H1 (cell line): ENCODE measurements around the gene SLC36A4. TPM values are rescaled to one million over a fixed set of nuclear protein-coding genes. Genes with fewer than 3 reads are reported as not detected.

Experiments used
- BCL11A ChIP-seq, 2 experiments: IDR thresholded peaks; one replicate each; pipeline ENCODE4 v1.6.1; 2011; ENCODE audit warnings: low read depth in 2 of 2, low read length in 2 of 2, mild to moderate bottlenecking in 2 of 2
- CEBPB ChIP-seq: IDR thresholded peaks from 2 replicates; pipeline ENCODE4 v1.6.1; 2012; ENCODE audit warnings: low read depth, low read length
- EGR1 ChIP-seq: IDR thresholded peaks from 2 replicates; pipeline ENCODE4 v1.6.1; 2011; ENCODE audit warnings: low read depth, low read length, borderline replicate concordance
- JUND ChIP-seq: IDR thresholded peaks from 2 replicates; pipeline ENCODE4 v1.6.1; 2011; ENCODE audit warnings: mild to moderate bottlenecking, improper control_type of control experiment, low read length
- NANOG ChIP-seq: IDR thresholded peaks from 2 replicates; pipeline ENCODE4 v1.6.1; 2011; ENCODE audit warnings: low read length, low read depth, mild to moderate bottlenecking, inconsistent platforms; ENCODE audit not compliant: insufficient read depth, poor library complexity, severe bottlenecking
- NRF1 ChIP-seq: IDR thresholded peaks from 2 replicates; pipeline ENCODE4 v1.6.1; 2011; ENCODE audit warnings: mild to moderate bottlenecking, low read depth, low read length, improper control_type of control experiment
- PHF8 ChIP-seq: fragments of 200-600 bp; sonication (generic); conservative IDR thresholded peaks from 2 replicates; pipeline ENCODE4 v1.7.1; 2012; ENCODE audit warnings: low read depth, mild to moderate bottlenecking, inconsistent platforms, low read length, moderate library complexity
- RBBP5 ChIP-seq: IDR thresholded peaks from 2 replicates; pipeline ENCODE4 v1.7.1; 2012; ENCODE audit warnings: low read depth, mild to moderate bottlenecking, inconsistent platforms, low read length, moderate library complexity, borderline replicate concordance
- SP4 ChIP-seq: IDR thresholded peaks from 2 replicates; pipeline ENCODE4 v1.6.1; 2012; ENCODE audit warnings: low read length, inconsistent platforms
- SRF ChIP-seq: IDR thresholded peaks from 2 replicates; pipeline ENCODE4 v1.6.1; 2011; ENCODE audit warnings: mild to moderate bottlenecking, low read depth, low read length, moderate library complexity
- TAF7 ChIP-seq: optimal IDR thresholded peaks from 2 replicates; pipeline ENCODE3; 2011; ENCODE audit warnings: low read depth, mild to moderate bottlenecking, inconsistent platforms, low read length, moderate library complexity, borderline replicate concordance
- TBP ChIP-seq: IDR thresholded peaks from 2 replicates; pipeline ENCODE4 v1.6.1; 2011; ENCODE audit warnings: low read depth, low read length, improper control_type of control experiment
- TCF12 ChIP-seq: IDR thresholded peaks from 2 replicates; pipeline ENCODE4 v1.6.1; 2011; ENCODE audit warnings: low read depth, mild to moderate bottlenecking, low read length
- TEAD4 ChIP-seq: IDR thresholded peaks from 2 replicates; pipeline ENCODE4 v1.6.1; 2012; ENCODE audit warnings: low read depth, low read length, inconsistent platforms, mixed read lengths
- YY1 ChIP-seq: IDR thresholded peaks from 2 replicates; pipeline ENCODE4 v1.6.1; 2011; ENCODE audit warnings: low read depth, mild to moderate bottlenecking, low read length
- polyA plus RNA-seq, 7 experiments: library from polyadenylated mRNA; depleted of rRNA in 3 of 7; stranded (reverse) in 5 of 7; unstranded in 2 of 7; fragments of >200 nt in 5 of 7; fragments of 200-250 nt in 2 of 7; gene quantifications; 1 replicate in 5 of 7; 2 replicates in 1 of 7; 4 replicates in 1 of 7; pipeline versions ENCODE4 v1.2.1 to v1.2.3, GENCODE V29; 2011 to 2013; ENCODE audit warnings: missing spikeins in 2 of 7, mixed read lengths in 2 of 7
- total RNA-seq: library from RNA; stranded (reverse); fragmentation: NEBNext Ultra II Directional; extraction: Animal tissue kit (Norgen Biotek cat#: 25700); gene quantifications from 2 replicates; pipeline ENCODE4 v1.2.1, GENCODE V29; 2021
- TF ChIP-seq, protein P1 (sequence below): IDR thresholded peaks from 2 replicates; pipeline ENCODE4 v1.6.1; 2012; ENCODE audit warnings: inconsistent platforms
- TF ChIP-seq, protein P2 (sequence below): IDR thresholded peaks from 2 replicates; pipeline ENCODE4 v1.6.1; 2011; ENCODE audit warnings: low read length, improper control_type of control experiment

The SLC36A4 gene
- total and polyA plus RNA-seq, 2 of the 8 experiments (the other 6 are each of a cell fraction or from before 2014, with no cell fraction given): 10.2 to 22.7 TPM

GRCh38 chr11:93197380-93198214 is at the start of gene SLC36A4 (continued):
- TF ChIP-seq JUND (no peak; the same call in 1 of the 2 replicates), EGR1 (peak; percentile 69; the same call in 1 of the 2 replicates), CEBPB (peak; percentile 93), YY1 (peak; percentile 49; the same call in 1 of the 2 replicates), RBBP5 (peak; percentile 94; the same call in 1 of the 2 replicates), TCF12 (no peak), TBP (peak; percentile 70; the same call in 1 of the 2 replicates), SRF (no peak), SP4 (peak; percentile 63; the same call in 1 of the 2 replicates), BCL11A (IDR thresholded peaks at IDR 0.05; ENCODE audit: low read depth in 2 of 2, low read length in 2 of 2) (no peak), PHF8 (peak; percentile 98), TAF7 (peak; percentile 52), TEAD4 (no peak), NRF1 (peak; percentile 89), NANOG (no peak)
- TF ChIP-seq, protein P1, sequence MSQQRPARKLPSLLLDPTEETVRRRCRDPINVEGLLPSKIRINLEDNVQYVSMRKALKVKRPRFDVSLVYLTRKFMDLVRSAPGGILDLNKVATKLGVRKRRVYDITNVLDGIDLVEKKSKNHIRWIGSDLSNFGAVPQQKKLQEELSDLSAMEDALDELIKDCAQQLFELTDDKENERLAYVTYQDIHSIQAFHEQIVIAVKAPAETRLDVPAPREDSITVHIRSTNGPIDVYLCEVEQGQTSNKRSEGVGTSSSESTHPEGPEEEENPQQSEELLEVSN: peak; percentile 79
- TF ChIP-seq, protein P2, sequence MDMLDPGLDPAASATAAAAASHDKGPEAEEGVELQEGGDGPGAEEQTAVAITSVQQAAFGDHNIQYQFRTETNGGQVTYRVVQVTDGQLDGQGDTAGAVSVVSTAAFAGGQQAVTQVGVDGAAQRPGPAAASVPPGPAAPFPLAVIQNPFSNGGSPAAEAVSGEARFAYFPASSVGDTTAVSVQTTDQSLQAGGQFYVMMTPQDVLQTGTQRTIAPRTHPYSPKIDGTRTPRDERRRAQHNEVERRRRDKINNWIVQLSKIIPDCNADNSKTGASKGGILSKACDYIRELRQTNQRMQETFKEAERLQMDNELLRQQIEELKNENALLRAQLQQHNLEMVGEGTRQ: no peak
